Measurements from ENCODE around the gene EYA3.

The EYA3 gene

GRCh38 chr1:28070725-28071593 is 17.5 kb downstream of the EYA3 start:
- H3K9me3 ChIP-seq (ENCODE audit: control insufficient read depth, insufficient read depth, low read length): no peaks in the 10 kb centered on the region
- H3K4me2 ChIP-seq (ENCODE audit: low read length): peak overlapping the region; percentile 52
- H3K4me1 ChIP-seq (ENCODE audit: control insufficient read depth, low read length): peaks cover 93% of the 10 kb centered on the region
- no peaks in the 10 kb centered on the region for H4K20me1 ChIP-seq (ENCODE audit: control insufficient read depth, insufficient read depth, low read depth, low read length)
- H3K9me2 ChIP-seq (replicated peaks; ENCODE audit: control insufficient read depth, low read length): no peaks in the 10 kb centered on the region
- peak overlapping the region; percentile 73 for H3K27ac ChIP-seq (ENCODE audit: low read depth, low read length)
- peak overlapping the region; percentile 38; the same call in 1 of the 2 replicates for H3K4me3 ChIP-seq (ENCODE audit: low read length)
- H3K36me3 ChIP-seq (ENCODE audit: control insufficient read depth, low read length): peaks cover 33% of the 10 kb centered on the region
- TF ChIP-seq CTCF (IDR thresholded peaks at IDR 0.05; ENCODE audit: low read depth, low read length, poor library complexity, severe bottlenecking): no peak
- no peak for TF ChIP-seq EZH2phosphoT487 (IDR thresholded peaks at IDR 0.05; ENCODE audit: borderline replicate concordance, low read length)
- H3K79me2 ChIP-seq (ENCODE audit: control insufficient read depth, low read length): peaks cover 97% of the 10 kb centered on the region
- H3F3A ChIP-seq (ENCODE audit: control insufficient read depth, insufficient read depth): peaks cover 25% of the 10 kb centered on the region
- H3K27me3 ChIP-seq (ENCODE audit: control insufficient read depth, low read length): no peaks in the 10 kb centered on the region

GRCh38 chr1:28067523-28068090 is 20.8 kb downstream of the EYA3 start:
- TF ChIP-seq EZH2phosphoT487 (IDR thresholded peaks at IDR 0.05; ENCODE audit: borderline replicate concordance, low read length) (no peak), CTCF (IDR thresholded peaks at IDR 0.05; ENCODE audit: low read depth, low read length, poor library complexity, severe bottlenecking) (no peak)
- H3K79me2 ChIP-seq (ENCODE audit: control insufficient read depth, low read length): peaks cover 94% of the 10 kb centered on the region
- H3K27me3 ChIP-seq (ENCODE audit: control insufficient read depth, low read length): no peaks in the 10 kb centered on the region
- H3F3A ChIP-seq (ENCODE audit: control insufficient read depth, insufficient read depth): peaks cover 17% of the 10 kb centered on the region
- H3K9me2 ChIP-seq (replicated peaks; ENCODE audit: control insufficient read depth, low read length): no peaks in the 10 kb centered on the region
- no peaks in the 10 kb centered on the region for H4K20me1 ChIP-seq (ENCODE audit: control insufficient read depth, insufficient read depth, low read depth, low read length)
- H3K4me3 ChIP-seq (ENCODE audit: low read length): peak overlapping the region; percentile 44
- H3K9me3 ChIP-seq (ENCODE audit: control insufficient read depth, insufficient read depth, low read length): no peaks in the 10 kb centered on the region
- peak overlapping the region; percentile 73 for H3K27ac ChIP-seq (ENCODE audit: low read depth, low read length)
- peaks cover 89% of the 10 kb centered on the region for H3K4me1 ChIP-seq (ENCODE audit: control insufficient read depth, low read length)
- peak overlapping the region; percentile 48 for H3K4me2 ChIP-seq (ENCODE audit: low read length)
- peaks cover 24% of the 10 kb centered on the region for H3K36me3 ChIP-seq (ENCODE audit: control insufficient read depth, low read length)

- Histone ChIP-seq H3K4me1 (ENCODE audit: control insufficient read depth, low read length) (peaks cover 89% of the 10 kb centered on the region), H4K20me1 (ENCODE audit: control insufficient read depth, insufficient read depth, low read depth, low read length) (no peaks in the 10 kb centered on the region), H3K9me2 (replicated peaks; ENCODE audit: control insufficient read depth, low read length) (no peaks in the 10 kb centered on the region), H3K27ac (ENCODE audit: low read depth, low read length) (peak overlapping the region; percentile 73), H3K9me3 (ENCODE audit: control insufficient read depth, insufficient read depth, low read length) (no peaks in the 10 kb centered on the region), H3K36me3 (ENCODE audit: control insufficient read depth, low read length) (peaks cover 21% of the 10 kb centered on the region), H3K27me3 (ENCODE audit: control insufficient read depth, low read length) (no peaks in the 10 kb centered on the region), H3K4me2 (ENCODE audit: low read length) (peak overlapping the region; percentile 48), H3K79me2 (ENCODE audit: control insufficient read depth, low read length) (peaks cover 94% of the 10 kb centered on the region), H3K4me3 (ENCODE audit: low read length) (peak overlapping the region; percentile 38), H3F3A (ENCODE audit: control insufficient read depth, insufficient read depth) (peaks cover 8% of the 10 kb centered on the region)
- no peak for TF ChIP-seq CTCF (IDR thresholded peaks at IDR 0.05; ENCODE audit: low read depth, low read length, poor library complexity, severe bottlenecking)
- TF ChIP-seq EZH2phosphoT487 (IDR thresholded peaks at IDR 0.05; ENCODE audit: borderline replicate concordance, low read length): no peak
These were observed 21.8 kb downstream of the EYA3 start for GRCh38 chr1:28066393-28067154.

All from DOHH2 (cell line).